Osteocyte (in vitro differentiated cells): ENCODE data around the gene CRYBA2. TPM values are rescaled to one million over a fixed set of nuclear protein-coding genes. Genes with fewer than 3 reads are reported as not detected.

Experiments
- DNase-seq: peaks from one replicate; pipeline ENCODE4 v3.0.0; 2021; ENCODE audit warnings: mixed read lengths; ENCODE audit not compliant: unreplicated experiment; ENCODE audit errors: extremely low spot score
- H3K27ac Mint-ChIP-seq: one replicate; pipeline ENCODE4 v1.8.0; 2021; ENCODE audit warnings: mild to moderate bottlenecking, mixed read lengths; ENCODE audit not compliant: unreplicated experiment
- H3K27me3 Mint-ChIP-seq: one replicate; pipeline ENCODE4 v1.8.0; 2021; ENCODE audit warnings: mixed read lengths; ENCODE audit not compliant: unreplicated experiment
- H3K36me3 Mint-ChIP-seq: one replicate; pipeline ENCODE4 v1.8.0; 2021; ENCODE audit warnings: mixed read lengths; ENCODE audit not compliant: unreplicated experiment
- H3K4me1 Mint-ChIP-seq: one replicate; pipeline ENCODE4 v1.8.0; 2021; ENCODE audit warnings: mixed read lengths; ENCODE audit not compliant: unreplicated experiment
- H3K4me3 Mint-ChIP-seq: one replicate; pipeline ENCODE4 v1.8.0; 2021; ENCODE audit warnings: mild to moderate bottlenecking, moderate library complexity, mixed read lengths; ENCODE audit not compliant: unreplicated experiment
- H3K9me3 Mint-ChIP-seq: one replicate; pipeline ENCODE4 v1.8.0; 2021; ENCODE audit warnings: mixed read lengths; ENCODE audit not compliant: unreplicated experiment
- CTCF ChIP-seq: fragments of 200-600 bp; sonication (generic); IDR thresholded peaks from 2 replicates; pipeline ENCODE4 v1.5.0; 2021; ENCODE audit warnings: antibody characterized with exemption, mild to moderate bottlenecking, moderate library complexity
- total RNA-seq: library from RNA; stranded (reverse); gene quantifications from 2 replicates; pipeline ENCODE4 v1.2.1, GENCODE V29; 2021

Gene CRYBA2
- total RNA-seq, 1 donor from 2014 or later = not detected

GRCh38 chr2:218999021-218999880 lies 6.0 kb upstream of the CRYBA2 start:
- peaks cover 8% of the 10 kb centered on the region for H3K4me1 Mint-ChIP-seq
- no peaks in the 10 kb centered on the region for H3K9me3 Mint-ChIP-seq
- H3K27ac Mint-ChIP-seq = no peak overlapping the region
- no peak overlapping the region for H3K4me3 Mint-ChIP-seq
- no peak for TF ChIP-seq CTCF
- DNase-seq = no peak
- H3K27me3 Mint-ChIP-seq = peaks cover 62% of the 10 kb centered on the region
- no peaks in the 10 kb centered on the region for H3K36me3 Mint-ChIP-seq

- Mint-ChIP-seq H3K4me3 (no peak overlapping the region), H3K36me3 (no peaks in the 10 kb centered on the region), H3K4me1 (peaks cover 16% of the 10 kb centered on the region), H3K9me3 (no peaks in the 10 kb centered on the region), H3K27me3 (peaks cover 62% of the 10 kb centered on the region), H3K27ac (no peak overlapping the region)
- DNase-seq = no peak
- no peak for TF ChIP-seq CTCF
These were observed 5.3 kb upstream of the CRYBA2 start for GRCh38 chr2:218998414-218999002.

GRCh38 chr2:218997731-218998130 lies 4.5 kb upstream of the CRYBA2 start:
- no peak for DNase-seq
- no peaks in the 10 kb centered on the region for H3K9me3 Mint-ChIP-seq
- H3K27me3 Mint-ChIP-seq = peaks cover 58% of the 10 kb centered on the region
- TF ChIP-seq CTCF = no peak
- H3K4me3 Mint-ChIP-seq = no peak overlapping the region
- peaks cover 15% of the 10 kb centered on the region for H3K4me1 Mint-ChIP-seq
- no peak overlapping the region for H3K27ac Mint-ChIP-seq
- H3K36me3 Mint-ChIP-seq = no peaks in the 10 kb centered on the region

- no peak for DNase-seq
- peaks cover 13% of the 10 kb centered on the region for H3K4me1 Mint-ChIP-seq
- H3K9me3 Mint-ChIP-seq = no peaks in the 10 kb centered on the region
- H3K4me3 Mint-ChIP-seq = no peak overlapping the region
- TF ChIP-seq CTCF = no peak
- H3K36me3 Mint-ChIP-seq = no peaks in the 10 kb centered on the region
- H3K27ac Mint-ChIP-seq = no peak overlapping the region
- peaks cover 59% of the 10 kb centered on the region for H3K27me3 Mint-ChIP-seq
These were observed 3.7 kb upstream of the CRYBA2 start for GRCh38 chr2:218996937-218997336.

- peak; percentile 93 for DNase-seq
- H3K27ac Mint-ChIP-seq = no peak overlapping the region
- H3K27me3 Mint-ChIP-seq = peaks cover 67% of the 10 kb centered on the region
- peak; percentile 90 for TF ChIP-seq CTCF
- no peaks in the 10 kb centered on the region for H3K9me3 Mint-ChIP-seq
- no peaks in the 10 kb centered on the region for H3K36me3 Mint-ChIP-seq
- H3K4me1 Mint-ChIP-seq = peaks cover 12% of the 10 kb centered on the region
- peak overlapping the region; percentile 45 for H3K4me3 Mint-ChIP-seq
These were observed 2.9 kb upstream of the CRYBA2 start for GRCh38 chr2:218995972-218996711.
